Measurements from ENCODE around the gene PPCDC.

PPCDC gene

GRCh38 chr15:75059607-75060006 lies 36.2 kb downstream of the PPCDC start:
- TF ChIP-seq, protein P1, sequence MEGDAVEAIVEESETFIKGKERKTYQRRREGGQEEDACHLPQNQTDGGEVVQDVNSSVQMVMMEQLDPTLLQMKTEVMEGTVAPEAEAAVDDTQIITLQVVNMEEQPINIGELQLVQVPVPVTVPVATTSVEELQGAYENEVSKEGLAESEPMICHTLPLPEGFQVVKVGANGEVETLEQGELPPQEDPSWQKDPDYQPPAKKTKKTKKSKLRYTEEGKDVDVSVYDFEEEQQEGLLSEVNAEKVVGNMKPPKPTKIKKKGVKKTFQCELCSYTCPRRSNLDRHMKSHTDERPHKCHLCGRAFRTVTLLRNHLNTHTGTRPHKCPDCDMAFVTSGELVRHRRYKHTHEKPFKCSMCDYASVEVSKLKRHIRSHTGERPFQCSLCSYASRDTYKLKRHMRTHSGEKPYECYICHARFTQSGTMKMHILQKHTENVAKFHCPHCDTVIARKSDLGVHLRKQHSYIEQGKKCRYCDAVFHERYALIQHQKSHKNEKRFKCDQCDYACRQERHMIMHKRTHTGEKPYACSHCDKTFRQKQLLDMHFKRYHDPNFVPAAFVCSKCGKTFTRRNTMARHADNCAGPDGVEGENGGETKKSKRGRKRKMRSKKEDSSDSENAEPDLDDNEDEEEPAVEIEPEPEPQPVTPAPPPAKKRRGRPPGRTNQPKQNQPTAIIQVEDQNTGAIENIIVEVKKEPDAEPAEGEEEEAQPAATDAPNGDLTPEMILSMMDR (IDR thresholded peaks at IDR 0.05; ENCODE audit: borderline replicate concordance, control extremely low read depth, extremely low read depth, insufficient read depth, missing control alignments): no peak
- DNase-seq (ENCODE audit: low spot score): no peak
- in situ Hi-C loops (cut with MboI; ENCODE audit: low sequenced_read_pairs, unreplicated experiment): no loop called here

DNA sequence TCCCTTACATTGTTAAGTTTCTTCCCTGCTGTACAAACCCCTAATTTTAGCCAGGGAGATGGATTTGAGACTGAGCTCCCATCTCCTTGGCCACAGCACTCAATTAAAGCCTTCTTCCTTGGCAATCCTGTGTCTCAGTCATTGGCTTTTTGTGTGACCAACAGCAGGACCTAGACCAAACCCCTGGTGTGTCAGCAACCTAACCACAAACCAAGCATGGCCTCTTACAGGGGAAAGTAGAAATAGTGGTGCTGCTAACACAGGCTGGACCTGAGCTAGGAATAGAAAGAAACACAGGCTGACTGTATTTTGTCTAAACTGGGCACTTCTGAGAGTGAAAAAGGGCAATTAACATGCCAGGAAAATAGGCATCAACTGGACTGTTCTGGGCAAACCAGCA lies 37.9 kb downstream of the PPCDC start:
- in situ Hi-C loops (cut with MboI; ENCODE audit: low sequenced_read_pairs, unreplicated experiment): no loop called here
- TF ChIP-seq, protein P1 (IDR thresholded peaks at IDR 0.05; ENCODE audit: borderline replicate concordance, control extremely low read depth, extremely low read depth, insufficient read depth, missing control alignments): no peak
- DNase-seq (ENCODE audit: low spot score): peak; percentile 71

DNA sequence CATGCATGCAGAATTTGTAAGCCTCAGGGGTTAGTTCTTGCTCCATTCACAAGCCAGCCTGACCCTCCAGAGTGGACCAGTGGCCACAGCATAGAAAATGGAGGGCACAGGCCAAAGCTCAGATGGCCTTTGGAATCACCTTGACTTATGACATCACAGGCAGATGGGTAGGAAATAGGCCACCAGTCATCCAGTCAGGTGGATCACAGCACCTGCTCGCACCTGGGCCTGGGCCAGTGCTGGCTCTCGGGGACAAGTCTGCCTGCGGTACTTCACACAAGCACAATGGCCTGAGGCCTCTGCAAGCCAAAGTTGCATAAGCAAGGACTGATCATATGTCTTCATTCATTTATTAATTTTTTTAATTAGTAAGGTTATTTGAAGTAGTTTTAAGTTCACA lies 39.3 kb downstream of the PPCDC start:
- DNase-seq (ENCODE audit: low spot score): no peak
- TF ChIP-seq, protein P1 (IDR thresholded peaks at IDR 0.05; ENCODE audit: borderline replicate concordance, control extremely low read depth, extremely low read depth, insufficient read depth, missing control alignments): no peak
- in situ Hi-C loops (cut with MboI; ENCODE audit: low sequenced_read_pairs, unreplicated experiment): no loop called here

DNA sequence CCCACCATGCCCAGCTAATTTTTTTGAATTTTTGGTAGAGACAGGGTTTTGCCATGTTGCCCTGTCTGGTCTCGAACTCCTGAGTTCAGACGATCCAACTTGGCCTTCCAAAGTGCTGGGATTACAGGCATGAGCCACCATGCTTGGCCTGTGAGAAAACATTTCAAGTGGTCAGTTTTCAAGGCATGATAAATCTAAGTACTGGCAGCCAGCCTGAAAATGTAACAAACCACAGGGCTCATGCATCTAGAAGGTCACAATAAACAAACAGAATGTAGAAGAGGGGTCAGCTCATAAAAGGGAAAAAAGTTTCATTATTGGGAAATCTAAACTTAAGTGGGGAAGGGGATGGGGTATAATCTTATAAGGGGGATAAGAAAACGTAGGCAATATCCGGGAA lies 39.9 kb downstream of the PPCDC start:
- in situ Hi-C loops (cut with MboI; ENCODE audit: low sequenced_read_pairs, unreplicated experiment): no loop called here
- DNase-seq (ENCODE audit: low spot score): no peak
- TF ChIP-seq, protein P1 (IDR thresholded peaks at IDR 0.05; ENCODE audit: borderline replicate concordance, control extremely low read depth, extremely low read depth, insufficient read depth, missing control alignments): no peak

GRCh38 chr15:75063889-75064288 lies 40.5 kb downstream of the PPCDC start:
- no peak for DNase-seq (ENCODE audit: low spot score)
- in situ Hi-C loops (cut with MboI; ENCODE audit: low sequenced_read_pairs, unreplicated experiment): no loop called here
- TF ChIP-seq, protein P1 (IDR thresholded peaks at IDR 0.05; ENCODE audit: borderline replicate concordance, control extremely low read depth, extremely low read depth, insufficient read depth, missing control alignments): no peak

- in situ Hi-C loops (cut with MboI; ENCODE audit: low sequenced_read_pairs, unreplicated experiment): no loop called here
- no peak for DNase-seq (ENCODE audit: low spot score)
- TF ChIP-seq, protein P1 (IDR thresholded peaks at IDR 0.05; ENCODE audit: borderline replicate concordance, control extremely low read depth, extremely low read depth, insufficient read depth, missing control alignments): no peak
These were observed 41.5 kb downstream of the PPCDC start for GRCh38 chr15:75064846-75065245.

- TF ChIP-seq, protein P1 (IDR thresholded peaks at IDR 0.05; ENCODE audit: borderline replicate concordance, control extremely low read depth, extremely low read depth, insufficient read depth, missing control alignments): no peak
- in situ Hi-C loops (cut with MboI; ENCODE audit: low sequenced_read_pairs, unreplicated experiment): no loop called here
These were observed 42.1 kb downstream of the PPCDC start for GRCh38 chr15:75065467-75065850.

More at GRCh38 chr15:75065467-75065850, 42.1 kb downstream of the PPCDC start:
- DNase-seq (ENCODE audit: low spot score): no peak
